Esophagus muscularis mucosa (tissue), 3 donors: ENCODE data around the gene SLC44A2.

Source experiments
- CTCF ChIP-seq, 3 experiments: fragments of 200-600 bp in 2 of 3; fragments of 450-650 bp in 1 of 3; sonication (generic) in 2 of 3; IDR thresholded peaks; one replicate each; pipeline ENCODE4 v1.5.1; 2017 to 2019; ENCODE audit warnings: antibody characterized with exemption in 3 of 3, mild to moderate bottlenecking in 2 of 3, moderate library complexity in 1 of 3
- POLR2AphosphoS5 ChIP-seq, 2 donors: sonication (generic); formaldehyde crosslinking; IDR thresholded peaks; one replicate each; pipeline ENCODE4 v1.6.1; 2017; ENCODE audit warnings: antibody characterized with exemption in 2 of 2

- TF ChIP-seq POLR2AphosphoS5 (IDR thresholded peaks at IDR 0.05) (no peak), CTCF (IDR thresholded peaks at IDR 0.05) (no peak)
Observed at GRCh38 chr19:10642473-10643171, 17.3 kb downstream of the SLC44A2 start.
